Fibroblast of villous mesenchyme (primary cell): ENCODE results near the gene GPX3. TPM values are rescaled to one million over a fixed set of nuclear protein-coding genes. Genes with fewer than 3 reads are reported as not detected.

ENCODE experiments used
- total RNA-seq: library from RNA; depleted of rRNA; stranded (reverse); fragments of >200 nt; gene quantifications from 2 replicates; pipeline ENCODE4 v1.2.3, GENCODE V29; 2012

The GPX3 gene
- total RNA-seq, 1 donor: 3.9 TPM

Other genes starting within 250 kb of the GPX3 start
- gene SMIM3, start 241.8 kb upstream of the GPX3 start, total RNA-seq: 41.5 and 49.9 TPM in 2 replicates
- gene IRGM, start 174.1 kb upstream of the GPX3 start, total RNA-seq: 0.32 TPM in 1 of 2 replicates, not detected in the other
- gene ZNF300, start 115.6 kb upstream of the GPX3 start, total RNA-seq: 5.2 and 6.9 TPM in 2 replicates
- gene TNIP1, start 60.4 kb downstream of the GPX3 start, total RNA-seq: 88.3 and 108 TPM in 2 replicates
- gene ANXA6, start 137.2 kb downstream of the GPX3 start, total RNA-seq: 501 and 537 TPM in 2 replicates
- gene CCDC69, start 203.5 kb downstream of the GPX3 start, total RNA-seq: 3.0 and 3.2 TPM in 2 replicates
- 18.7 and 28.1 TPM in 2 replicates for gene GM2A, start 232.6 kb downstream of the GPX3 start, total RNA-seq